GM23248 (cell line): Measurements from ENCODE around the gene INTS11.

Source experiments
- EZH2 ChIP-seq: fragments of 200-600 bp; sonication (generic); IDR thresholded peaks from 2 replicates; pipeline ENCODE4 v1.6.1; 2018; ENCODE audit warnings: antibody characterized with exemption, mild to moderate bottlenecking; ENCODE audit not compliant: insufficient read depth, poor library complexity, severe bottlenecking
- EZH2phosphoT487 ChIP-seq: fragments of 200-600 bp; sonication (generic); IDR thresholded peaks from 2 replicates; pipeline ENCODE4 v1.6.1; 2018; ENCODE audit warnings: antibody characterized with exemption, moderate library complexity, mild to moderate bottlenecking, low read depth; ENCODE audit not compliant: insufficient read depth

DNA sequence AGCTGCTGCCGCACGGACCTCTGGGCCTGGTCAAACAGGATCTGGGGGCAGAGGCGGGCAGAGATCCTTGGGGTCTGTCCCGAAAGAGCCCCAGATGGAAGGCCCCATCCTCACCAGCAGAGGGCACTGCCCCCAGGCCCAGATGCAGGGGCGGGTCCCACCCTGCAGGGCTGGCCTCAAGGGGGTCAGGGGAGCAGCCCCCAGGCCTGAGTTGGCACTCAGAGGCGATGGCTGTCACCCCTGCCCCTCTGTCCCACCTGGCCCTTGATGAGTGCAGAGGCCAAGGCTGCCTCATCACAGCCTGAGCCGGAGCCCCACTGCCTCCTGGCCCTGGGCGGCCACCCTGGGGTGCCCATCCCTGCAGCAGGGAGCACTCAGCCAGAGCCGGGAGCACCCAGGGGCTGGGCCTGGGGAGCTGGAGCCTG lies 22.4 kb downstream of the INTS11 start:
- TF ChIP-seq EZH2 = no peak
- no peak for TF ChIP-seq EZH2phosphoT487
